GM18499 (cell line): ENCODE measurements around the gene PRDX2.

Experiments used
- ATAC-seq: cut with Tn5 transposase; IDR thresholded peaks from one replicate; pipeline ENCODE4 v1.9.1; 2021; ENCODE audit warnings: moderate number of reproducible peaks; ENCODE audit not compliant: insufficient read depth, unreplicated experiment

The PRDX2 gene

DNA sequence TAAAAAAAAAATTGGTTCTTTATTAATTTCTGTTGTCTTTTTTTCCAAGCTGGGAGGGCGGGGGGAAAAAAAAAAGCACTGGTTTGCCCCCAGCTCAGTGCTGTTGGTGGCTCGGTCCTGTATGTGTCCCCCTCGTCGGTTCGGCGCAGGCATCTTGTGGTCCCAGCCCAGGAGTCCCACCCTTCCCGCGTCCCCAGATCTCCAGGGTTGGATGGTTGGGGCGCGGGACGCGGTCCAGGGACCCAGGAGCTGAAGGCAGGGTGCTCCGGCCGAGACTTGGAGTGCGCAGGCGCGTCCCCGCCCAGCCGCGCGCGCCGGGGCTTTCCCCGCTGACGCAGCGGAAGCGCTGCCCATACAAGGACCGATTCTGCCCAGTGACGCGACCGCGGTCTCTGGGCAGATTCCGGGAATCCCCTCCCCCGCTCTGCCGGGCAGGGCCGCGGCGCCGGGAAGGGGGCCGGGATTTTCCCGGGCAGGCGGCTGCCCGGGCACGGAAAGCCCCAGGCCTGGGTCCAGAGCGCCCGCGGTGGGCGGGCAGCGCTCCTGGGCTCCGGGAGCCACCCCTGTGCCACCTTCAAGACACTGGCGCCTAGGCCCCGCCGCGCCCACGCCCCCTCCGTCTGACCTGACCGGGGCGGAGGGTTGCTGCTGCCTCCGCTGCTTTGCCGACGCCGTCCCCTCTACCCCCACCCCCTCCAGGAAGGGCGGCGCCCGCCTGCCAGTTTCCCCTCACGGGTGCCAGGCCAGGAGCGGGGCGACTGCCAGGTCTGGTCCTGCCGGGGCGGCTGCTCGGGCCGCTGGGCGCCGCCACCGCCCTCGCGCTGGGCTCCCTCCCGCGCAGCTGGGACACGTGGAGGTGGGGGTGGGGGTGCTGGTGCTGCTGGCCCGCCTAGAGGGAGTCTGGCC lies 8.1 kb downstream of the PRDX2 start:
- no peak for ATAC-seq

DNA sequence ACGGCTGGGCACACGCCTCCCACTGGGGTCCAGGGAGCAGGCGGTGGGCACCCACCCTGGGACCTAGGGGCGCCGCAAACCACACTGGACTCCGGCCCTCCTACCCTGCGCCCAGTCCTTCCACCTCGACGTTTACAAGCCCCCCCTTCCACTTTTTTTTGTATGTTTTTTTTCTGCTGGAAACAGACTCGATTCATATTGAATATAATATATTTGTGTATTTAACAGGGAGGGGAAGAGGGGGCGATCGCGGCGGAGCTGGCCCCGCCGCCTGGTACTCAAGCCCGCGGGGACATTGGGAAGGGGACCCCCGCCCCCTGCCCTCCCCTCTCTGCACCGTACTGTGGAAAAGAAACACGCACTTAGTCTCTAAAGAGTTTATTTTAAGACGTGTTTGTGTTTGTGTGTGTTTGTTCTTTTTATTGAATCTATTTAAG lies 8.7 kb downstream of the PRDX2 start:
- ATAC-seq = no peak

DNA sequence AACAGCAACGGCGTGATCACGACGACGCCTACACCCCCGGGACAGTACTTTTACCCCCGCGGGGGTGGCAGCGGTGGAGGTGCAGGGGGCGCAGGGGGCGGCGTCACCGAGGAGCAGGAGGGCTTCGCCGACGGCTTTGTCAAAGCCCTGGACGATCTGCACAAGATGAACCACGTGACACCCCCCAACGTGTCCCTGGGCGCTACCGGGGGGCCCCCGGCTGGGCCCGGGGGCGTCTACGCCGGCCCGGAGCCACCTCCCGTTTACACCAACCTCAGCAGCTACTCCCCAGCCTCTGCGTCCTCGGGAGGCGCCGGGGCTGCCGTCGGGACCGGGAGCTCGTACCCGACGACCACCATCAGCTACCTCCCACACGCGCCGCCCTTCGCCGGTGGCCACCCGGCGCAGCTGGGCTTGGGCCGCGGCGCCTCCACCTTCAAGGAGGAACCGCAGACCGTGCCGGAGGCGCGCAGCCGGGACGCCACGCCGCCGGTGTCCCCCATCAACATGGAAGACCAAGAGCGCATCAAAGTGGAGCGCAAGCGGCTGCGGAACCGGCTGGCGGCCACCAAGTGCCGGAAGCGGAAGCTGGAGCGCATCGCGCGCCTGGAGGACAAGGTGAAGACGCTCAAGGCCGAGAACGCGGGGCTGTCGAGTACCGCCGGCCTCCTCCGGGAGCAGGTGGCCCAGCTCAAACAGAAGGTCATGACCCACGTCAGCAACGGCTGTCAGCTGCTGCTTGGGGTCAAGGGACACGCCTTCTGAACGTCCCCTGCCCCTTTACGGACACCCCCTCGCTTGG lies 9.3 kb downstream of the PRDX2 start:
- no peak for ATAC-seq

DNA sequence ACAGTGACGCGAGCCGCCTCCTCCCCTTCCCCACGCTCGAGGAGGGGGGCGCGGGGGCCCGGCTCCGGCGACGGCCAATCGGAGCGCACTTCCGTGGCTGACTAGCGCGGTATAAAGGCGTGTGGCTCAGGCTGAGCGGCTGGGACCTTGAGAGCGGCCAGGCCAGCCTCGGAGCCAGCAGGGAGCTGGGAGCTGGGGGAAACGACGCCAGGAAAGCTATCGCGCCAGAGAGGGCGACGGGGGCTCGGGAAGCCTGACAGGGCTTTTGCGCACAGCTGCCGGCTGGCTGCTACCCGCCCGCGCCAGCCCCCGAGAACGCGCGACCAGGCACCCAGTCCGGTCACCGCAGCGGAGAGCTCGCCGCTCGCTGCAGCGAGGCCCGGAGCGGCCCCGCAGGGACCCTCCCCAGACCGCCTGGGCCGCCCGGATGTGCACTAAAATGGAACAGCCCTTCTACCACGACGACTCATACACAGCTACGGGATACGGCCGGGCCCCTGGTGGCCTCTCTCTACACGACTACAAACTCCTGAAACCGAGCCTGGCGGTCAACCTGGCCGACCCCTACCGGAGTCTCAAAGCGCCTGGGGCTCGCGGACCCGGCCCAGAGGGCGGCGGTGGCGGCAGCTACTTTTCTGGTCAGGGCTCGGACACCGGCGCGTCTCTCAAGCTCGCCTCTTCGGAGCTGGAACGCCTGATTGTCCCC lies 10.1 kb downstream of the PRDX2 start, which contains the start of gene JUNB:
TSS of gene JUNB (plus strand) at position 142 of the 706 bp plus-strand sequence. CDS start at position 428, 286 bp downstream.
- no peak for ATAC-seq

DNA sequence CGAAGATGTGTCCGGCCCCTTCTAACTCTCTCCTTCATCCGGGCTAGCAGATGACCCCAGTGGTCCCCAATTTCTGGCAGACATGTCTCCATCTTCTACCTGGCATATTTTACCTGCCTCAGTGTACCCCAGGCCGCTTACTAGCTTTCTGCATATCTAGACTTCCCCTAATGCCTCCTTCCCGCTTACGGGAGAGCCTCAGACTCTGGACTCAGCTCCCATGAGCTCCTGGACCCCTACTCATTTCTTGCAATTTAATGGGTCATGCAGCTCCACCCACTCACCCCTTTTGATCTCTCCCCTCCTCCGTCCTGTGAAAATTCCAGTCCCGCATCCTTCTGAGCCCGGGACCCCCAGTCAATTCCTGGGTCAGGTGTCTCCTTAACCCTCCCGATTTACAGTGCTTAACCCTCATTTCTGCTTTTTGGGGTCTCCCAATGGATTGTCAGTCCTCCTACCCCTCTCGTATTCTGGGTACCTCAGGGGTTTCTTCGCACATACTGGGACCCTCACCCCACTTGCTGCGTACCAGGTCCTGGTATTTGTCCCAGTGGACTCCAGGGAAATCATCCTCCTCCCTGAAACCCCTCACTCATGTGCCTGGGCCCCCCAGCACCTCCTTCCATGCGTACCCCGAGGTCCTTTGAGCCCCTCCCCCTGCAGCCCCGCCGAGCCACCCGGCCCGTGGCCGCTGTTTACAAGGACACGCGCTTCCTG lies 10.8 kb downstream of the PRDX2 start:
- ATAC-seq = no peak

DNA sequence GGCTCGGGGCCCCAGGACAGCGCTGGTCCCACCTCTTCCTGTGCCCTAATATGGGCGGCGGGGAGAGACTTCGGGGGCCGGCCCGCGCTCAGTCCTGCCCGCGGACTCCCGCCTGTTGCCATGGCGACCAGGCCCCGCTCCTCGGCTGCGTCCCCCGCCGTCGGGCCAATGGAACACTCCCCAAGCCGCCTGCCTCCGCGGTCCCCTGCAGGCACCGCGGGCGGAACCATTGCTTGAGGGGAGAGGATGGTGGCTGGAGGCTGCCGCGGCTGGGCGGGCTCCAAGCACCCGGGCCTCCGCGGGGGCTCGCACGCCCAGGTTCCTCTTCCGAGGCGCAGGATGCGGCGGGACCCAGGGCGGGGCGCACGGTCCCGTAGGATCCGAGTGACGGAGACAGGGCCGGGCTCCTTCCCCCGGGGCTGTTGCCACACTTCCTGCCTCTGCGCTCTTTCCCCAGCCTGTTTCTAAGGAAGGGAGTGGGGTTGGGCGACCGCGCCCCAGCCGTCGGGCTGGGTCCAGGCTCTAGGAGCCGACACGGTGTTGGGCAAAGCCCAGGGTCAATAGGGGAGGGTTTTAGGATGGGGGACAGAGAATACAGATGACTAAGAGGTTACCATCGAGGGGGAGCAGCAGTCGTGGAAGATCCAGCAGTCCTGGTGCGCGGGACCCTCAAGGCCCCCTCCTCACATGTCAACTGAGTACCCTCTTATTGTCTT lies 11.5 kb downstream of the PRDX2 start:
- no peak for ATAC-seq

DNA sequence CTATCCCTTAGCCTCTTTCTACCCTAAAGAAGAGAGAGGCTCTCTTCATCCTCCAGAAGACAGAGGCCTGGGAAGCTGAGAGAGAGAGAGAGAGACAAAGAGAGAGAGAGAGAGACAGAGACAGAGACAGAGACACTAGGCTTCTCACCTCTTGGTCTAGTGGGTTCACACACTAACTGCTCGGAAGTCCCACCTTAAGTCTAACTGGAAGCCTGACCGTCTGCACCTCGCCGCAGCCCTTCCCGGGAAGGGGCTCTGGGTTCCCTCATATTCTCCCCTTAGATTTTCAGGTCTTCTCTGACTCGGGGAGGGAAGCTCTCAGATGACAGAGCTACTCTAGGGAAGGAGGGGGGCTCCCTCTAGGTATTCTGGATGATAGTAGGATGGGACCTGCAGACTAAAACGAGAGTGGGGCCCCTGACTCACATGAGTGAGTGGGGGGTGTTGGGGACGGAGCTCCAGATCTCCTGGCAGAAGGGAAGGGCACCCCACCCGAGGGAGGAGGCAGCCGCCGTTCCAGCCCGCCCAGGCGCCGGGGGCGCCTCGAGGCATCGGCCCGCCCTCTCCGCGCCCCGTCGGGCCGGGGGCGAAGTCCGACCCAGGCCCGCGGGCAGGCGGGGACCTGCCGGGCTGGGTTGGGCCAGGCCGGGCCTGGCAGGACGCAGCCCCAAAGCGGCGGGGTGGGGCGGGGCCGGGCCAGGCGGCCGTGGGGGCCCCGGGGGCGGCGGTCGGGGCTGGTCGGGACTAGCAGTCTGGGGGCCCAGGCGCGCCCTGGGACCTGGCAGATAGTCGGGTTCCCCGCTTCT lies 12.3 kb downstream of the PRDX2 start:
- no peak for ATAC-seq

DNA sequence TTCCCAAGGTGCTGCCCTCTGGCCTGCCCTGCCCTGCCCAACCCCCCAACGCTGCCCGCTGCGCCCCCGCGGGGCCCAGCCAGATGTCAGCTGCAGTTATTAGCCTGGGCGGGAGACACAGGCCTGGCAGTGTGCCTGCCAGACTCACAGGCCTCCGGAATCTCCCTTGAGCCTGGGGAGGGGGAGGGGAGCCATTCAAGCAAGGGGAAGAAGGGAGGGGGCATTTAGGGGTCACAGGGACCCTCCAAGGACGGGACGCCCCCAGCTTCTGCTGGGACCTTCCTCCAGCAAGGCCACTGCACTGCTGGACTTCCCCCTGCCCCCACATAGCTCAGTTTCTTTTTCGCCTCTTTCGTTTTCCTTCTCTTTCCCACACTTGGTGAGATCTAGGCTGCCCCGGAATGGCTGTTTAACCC lies 12.9 kb downstream of the PRDX2 start:
- ATAC-seq = no peak

DNA sequence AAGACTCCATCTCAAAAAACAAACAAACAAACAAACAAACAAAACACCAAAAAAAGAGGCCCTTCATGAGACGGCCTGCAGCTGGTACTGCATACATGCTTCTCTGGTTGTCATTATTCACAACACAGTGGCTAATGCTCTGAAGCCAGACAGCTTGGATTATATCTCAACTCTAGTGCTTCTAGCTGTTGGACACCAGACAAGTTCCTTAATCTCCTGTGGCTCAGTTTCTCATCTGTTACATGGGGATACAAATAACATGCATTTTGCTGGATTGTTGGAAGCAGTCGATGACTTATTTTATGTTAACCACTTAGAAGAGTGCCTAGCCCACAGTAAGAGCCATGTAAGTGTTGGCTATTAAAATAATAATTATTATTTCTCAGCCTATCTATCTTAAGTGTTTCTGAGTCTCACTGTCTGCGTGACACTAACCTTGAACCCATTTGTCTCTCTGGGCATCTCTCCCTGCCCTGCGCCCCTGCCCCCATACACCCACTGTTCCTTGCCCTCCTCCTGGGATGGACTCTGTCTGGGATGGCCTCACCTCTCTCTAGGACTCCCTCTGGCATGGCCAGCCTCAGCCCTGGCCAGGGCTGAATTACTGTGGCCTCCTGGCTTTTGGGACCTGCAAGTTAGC lies 13.4 kb downstream of the PRDX2 start:
- no peak for ATAC-seq

DNA sequence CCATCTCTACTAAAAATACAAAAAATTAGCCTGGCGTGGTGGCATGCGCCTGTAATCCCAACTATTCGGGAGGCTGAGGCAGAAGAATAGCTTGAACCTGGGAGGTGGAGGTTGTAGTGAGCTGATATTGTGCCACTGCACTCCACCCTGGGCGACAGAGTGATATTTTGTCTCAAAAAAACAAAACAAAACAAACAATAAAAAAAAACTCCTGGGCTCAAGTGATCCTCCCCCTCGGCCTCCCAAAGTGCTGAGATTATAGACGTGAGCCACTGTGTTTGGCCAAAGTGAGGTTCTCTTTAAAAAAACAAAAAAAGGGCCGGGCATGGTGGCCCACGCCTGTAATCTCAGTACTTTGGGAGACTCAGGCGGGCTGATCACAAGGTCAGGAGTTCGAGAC lies 14.1 kb downstream of the PRDX2 start:
- ATAC-seq = no peak

DNA sequence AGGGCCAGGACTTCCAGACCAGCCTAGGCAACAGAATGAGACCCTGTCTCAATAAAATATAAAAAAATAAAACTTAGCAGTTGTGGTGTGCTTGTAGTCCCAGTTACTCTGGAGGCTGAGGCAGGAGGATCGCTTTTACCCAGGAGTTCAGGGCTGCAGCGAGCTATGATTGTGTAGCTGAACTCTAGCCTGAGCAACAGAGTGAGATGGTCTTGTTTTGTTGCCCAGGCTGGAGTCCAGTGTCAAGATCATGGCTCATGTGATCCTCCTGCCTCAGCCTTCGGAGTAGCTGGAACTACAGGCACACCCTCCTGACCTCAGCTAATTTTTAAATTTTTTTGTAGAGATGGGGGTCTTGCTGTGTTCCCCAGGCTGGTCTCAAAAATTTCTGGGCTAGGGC lies 14.6 kb downstream of the PRDX2 start:
- ATAC-seq = no peak

DNA sequence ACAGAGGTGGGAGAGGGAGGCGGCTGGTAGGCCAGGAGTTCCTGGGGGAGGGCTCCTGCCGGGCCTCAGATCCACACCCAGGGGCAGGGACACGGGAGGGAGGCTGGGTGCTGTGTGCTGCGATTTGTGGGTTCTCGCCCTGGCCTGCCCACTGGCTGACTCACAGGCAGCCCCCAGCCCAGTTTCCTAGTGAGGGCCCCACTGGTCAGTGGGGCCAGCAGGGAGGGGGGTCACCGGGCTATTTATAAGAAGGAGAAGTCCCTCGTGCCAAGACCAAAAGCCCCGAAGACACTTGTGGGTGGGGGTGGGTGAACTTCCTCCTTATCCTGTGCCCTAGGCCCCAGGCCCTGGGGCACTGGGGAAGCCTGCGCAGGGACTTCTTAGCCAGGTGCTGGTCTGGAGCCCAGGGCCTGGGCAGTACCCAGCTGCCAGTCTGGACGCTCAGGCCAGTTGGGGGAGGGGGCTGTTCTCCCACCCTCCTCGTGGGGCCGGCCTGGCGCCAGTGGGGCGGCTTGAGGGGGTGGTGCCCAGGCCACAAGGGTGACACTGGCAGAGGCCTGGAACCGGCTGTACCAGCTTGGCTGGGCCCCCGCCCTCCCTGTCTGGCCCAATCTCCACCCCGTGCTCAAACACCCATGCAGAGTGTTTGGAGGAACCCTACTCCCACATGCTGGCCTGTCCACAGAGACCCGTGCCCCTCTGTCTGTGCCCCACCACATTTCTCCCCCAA lies 15.3 kb downstream of the PRDX2 start:
- no peak for ATAC-seq

DNA sequence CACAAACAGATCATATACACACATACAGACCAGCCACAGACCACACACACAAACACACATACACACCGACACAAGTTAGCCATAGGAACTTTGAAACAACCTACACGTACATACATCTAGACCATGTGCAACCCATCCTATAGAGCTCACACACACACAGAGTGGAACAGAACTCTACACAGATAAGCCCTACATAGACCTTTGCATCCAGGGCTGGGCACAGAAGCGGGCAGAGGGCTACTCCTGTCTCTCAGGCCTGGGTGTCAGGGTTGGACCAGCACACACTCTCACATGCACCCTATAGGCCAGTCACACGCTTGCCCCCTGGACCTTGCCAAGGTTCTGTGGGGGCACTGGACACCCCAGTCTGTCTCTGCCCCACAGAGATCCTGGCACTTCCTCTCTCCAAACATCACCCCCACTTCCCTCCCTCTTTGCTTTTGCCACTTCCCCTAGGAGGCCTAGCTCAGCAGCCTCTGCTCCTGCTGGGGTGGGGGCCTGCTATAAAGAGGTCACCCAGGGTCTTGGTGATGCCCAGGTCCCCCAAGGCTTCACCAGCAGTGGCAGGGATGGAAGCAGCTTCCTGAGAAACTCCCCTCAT lies 16.1 kb downstream of the PRDX2 start:
- no peak for ATAC-seq

DNA sequence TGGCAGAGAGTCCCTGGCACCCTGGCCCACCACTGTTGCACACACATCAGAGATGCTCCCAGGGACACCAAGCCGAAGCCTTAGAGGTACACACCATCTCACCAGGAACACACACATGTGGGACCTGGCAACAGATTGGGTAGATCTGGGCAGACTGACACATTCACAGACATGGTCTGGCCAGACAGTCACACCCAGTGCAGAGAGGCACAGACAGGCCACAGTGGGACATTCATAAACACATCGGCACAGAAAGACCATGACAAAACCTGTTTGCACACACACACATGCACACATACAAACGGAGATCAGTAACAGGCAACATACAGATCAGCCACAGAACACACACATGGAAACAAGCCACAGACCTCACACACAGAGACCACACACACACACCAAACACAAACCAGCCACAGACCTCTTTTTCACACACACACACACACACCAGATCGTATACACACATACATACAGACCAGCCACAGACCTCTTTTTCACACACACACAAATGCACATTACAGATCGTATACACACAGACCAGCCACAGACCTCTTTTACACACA lies 16.6 kb downstream of the PRDX2 start:
- ATAC-seq = no peak

DNA sequence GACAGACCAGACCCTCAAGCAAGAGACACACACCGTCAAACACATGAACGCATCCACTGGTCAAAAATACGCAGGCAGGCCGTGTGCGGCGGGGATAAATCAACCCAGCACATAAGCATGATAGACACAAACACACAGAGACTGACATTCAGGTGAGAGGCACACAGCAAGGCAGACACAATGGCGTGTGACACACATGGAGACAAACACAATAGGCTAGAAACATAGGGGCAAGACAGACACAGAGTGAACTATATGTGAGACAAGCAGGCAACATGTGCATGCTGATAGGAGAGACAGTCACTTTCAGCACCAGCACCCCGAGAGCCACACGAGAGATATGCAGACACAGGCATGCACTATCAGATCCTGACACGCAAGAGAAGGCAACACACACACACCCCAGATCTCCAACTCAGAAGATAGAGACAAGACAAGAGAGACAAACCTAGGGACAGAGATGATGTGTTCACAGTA lies 17.2 kb downstream of the PRDX2 start:
- ATAC-seq = no peak

DNA sequence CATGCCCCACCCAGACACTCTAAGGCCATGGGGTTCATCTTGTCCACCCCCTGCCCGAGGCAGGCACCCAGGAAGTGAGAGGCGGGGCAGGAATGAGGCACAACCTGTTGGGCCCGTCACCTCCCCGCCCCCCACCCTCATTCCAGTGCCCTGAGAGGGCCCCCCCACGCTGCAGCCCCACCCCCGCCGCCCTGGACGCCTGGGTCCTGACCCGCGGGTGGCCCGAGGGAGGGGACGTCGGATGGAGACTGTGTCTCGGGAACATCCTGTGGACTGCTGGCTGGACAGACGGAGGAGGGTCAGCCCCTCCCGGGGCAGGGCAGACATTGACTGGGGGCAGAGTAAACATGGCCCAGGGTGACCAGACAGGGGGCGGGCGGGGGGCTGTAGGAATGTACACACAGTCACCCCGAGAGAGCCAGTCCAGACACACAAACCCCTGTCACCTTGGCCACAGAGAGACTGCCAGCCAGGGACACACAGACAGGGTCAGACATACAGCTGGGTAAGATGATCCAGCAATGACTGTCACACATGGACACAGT lies 17.7 kb downstream of the PRDX2 start:
- ATAC-seq = no peak
